ENCODE data around the gene ERAL1. TPM values are rescaled to one million over a fixed set of nuclear protein-coding genes. Genes with fewer than 3 reads are reported as not detected.

The ERAL1 gene
- total and polyA plus RNA-seq, 2 of the 4 experiments (the other 2 are of a cell fraction) = 34.1 to 62.3 TPM

DNA sequence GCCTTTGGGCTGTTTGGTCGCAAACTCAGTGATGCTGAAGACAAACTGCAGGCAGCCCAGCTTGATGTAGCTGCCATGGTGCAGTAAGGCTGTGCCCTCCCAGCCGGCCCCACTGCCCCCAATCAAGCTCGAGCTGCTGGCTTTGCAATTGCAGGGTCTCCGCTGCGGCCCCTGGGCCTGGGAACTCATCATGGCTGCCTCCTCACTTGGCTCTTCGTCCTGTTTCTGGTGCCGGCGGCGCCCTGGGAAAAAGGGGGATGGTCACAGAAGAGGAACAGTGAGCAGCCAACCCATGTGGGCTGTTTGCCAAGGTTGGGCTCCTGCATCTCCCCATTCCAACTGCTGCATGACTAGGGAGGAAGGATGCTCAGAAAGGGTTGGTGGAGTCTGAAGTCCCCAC lies 51.5 kb downstream of the ERAL1 start:
- Histone ChIP-seq H3K27me3 (ENCODE audit: control insufficient read depth, insufficient read depth, low read length) (no peaks in the 10 kb centered on the region), H2BK120ac (ENCODE audit: low read depth, low read length) (no peak overlapping the region), H2AFZ (replicated peaks; ENCODE audit: low read length, poor library complexity) (no peak overlapping the region), H3K4me1 (ENCODE audit: control insufficient read depth, insufficient read depth, low read length) (peaks cover 20% of the 10 kb centered on the region), H2BK5ac (ENCODE audit: low read depth, low read length, poor library complexity, severe bottlenecking) (no peak overlapping the region), H3K4me2 (ENCODE audit: low read depth, low read length) (no peak overlapping the region), H2AK5ac (ENCODE audit: low read depth, low read length) (no peak overlapping the region), H2BK15ac (ENCODE audit: low read depth, low read length) (no peak overlapping the region), H3K27ac (ENCODE audit: insufficient read depth, low read length) (no peak overlapping the region), H4K20me1 (ENCODE audit: insufficient read depth, low read length) (peaks cover 41% of the 10 kb centered on the region; the same call in 1 of the 2 replicates), H3K9me1 (ENCODE audit: insufficient read depth, low read length) (peaks cover 13% of the 10 kb centered on the region), H3K36me3 (ENCODE audit: control insufficient read depth, insufficient read depth, low read length) (peaks cover 45% of the 10 kb centered on the region), H4K8ac (ENCODE audit: low read depth in 2 of 2, low read length in 2 of 2) (no peak overlapping the region), H2BK20ac (ENCODE audit: low read depth, low read length) (no peak overlapping the region), H3K14ac (replicated peaks; ENCODE audit: low read depth, low read length) (no peak overlapping the region), H3K9me3 (ENCODE audit: control insufficient read depth, insufficient read depth, low read length) (no peaks in the 10 kb centered on the region), H3K9ac (ENCODE audit: low read depth, low read length) (no peak overlapping the region), H3K4ac (ENCODE audit: low read depth, low read length) (no peak overlapping the region), H3K56ac (ENCODE audit: extremely low read depth, insufficient read depth, low read length) (no peak overlapping the region), H3K4me3 (ENCODE audit: insufficient read depth, low read depth, low read length) (no peak overlapping the region), H4K5ac (ENCODE audit: low read depth, low read length) (no peak overlapping the region), H2AK9ac (replicated peaks; ENCODE audit: low read depth, low read length, poor library complexity) (no peak overlapping the region), H3K79me1 (ENCODE audit: low read depth in 1 of 2, low read length in 2 of 2) (peaks cover 10 to 45% of the 10 kb centered on the region in 2 experiments; a peak in 3 of 4 replicates), H4K91ac (ENCODE audit: insufficient read depth, low read depth, low read length) (no peak overlapping the region), H3K23ac (ENCODE audit: low read depth, low read length) (no peak overlapping the region), H3K18ac (ENCODE audit: low read depth, low read length) (no peak overlapping the region)
- CTCF ChIA-PET = no interaction called here
- ATAC-seq (ENCODE audit: low read depth) = no peak
- DNase-seq = no peak
- WGBS, 2 experiments (ENCODE audit: extremely low coverage in 2 of 2, insufficient read length in 1 of 2) = 85% methylated on average over 2 of the region's 9 CpGs; no CpG with 5 or more reads in 1 of the 2 experiments
- intact Hi-C loops (cut with micrococcal nuclease) (loop anchor here (5.0 kb wide), 1 partner anchor 41 kb away; no protein-coding TSS in a partner anchor), in situ Hi-C loops (cut with MboI; ENCODE audit: low sequenced_read_pairs) (no loop called here), dilution Hi-C loops (cut with HindIII; ENCODE audit: low sequenced_read_pairs, unreplicated experiment) (no loop called here)
- no TSS peak for BruUV-seq (replicated peaks)
- POLR2A ChIA-PET (ENCODE audit: unreplicated experiment) = no interaction called here
- TF ChIP-seq RAD21 (IDR thresholded peaks at IDR 0.05; ENCODE audit: low read length) = no peak
- TF ChIP-seq, protein P1, sequence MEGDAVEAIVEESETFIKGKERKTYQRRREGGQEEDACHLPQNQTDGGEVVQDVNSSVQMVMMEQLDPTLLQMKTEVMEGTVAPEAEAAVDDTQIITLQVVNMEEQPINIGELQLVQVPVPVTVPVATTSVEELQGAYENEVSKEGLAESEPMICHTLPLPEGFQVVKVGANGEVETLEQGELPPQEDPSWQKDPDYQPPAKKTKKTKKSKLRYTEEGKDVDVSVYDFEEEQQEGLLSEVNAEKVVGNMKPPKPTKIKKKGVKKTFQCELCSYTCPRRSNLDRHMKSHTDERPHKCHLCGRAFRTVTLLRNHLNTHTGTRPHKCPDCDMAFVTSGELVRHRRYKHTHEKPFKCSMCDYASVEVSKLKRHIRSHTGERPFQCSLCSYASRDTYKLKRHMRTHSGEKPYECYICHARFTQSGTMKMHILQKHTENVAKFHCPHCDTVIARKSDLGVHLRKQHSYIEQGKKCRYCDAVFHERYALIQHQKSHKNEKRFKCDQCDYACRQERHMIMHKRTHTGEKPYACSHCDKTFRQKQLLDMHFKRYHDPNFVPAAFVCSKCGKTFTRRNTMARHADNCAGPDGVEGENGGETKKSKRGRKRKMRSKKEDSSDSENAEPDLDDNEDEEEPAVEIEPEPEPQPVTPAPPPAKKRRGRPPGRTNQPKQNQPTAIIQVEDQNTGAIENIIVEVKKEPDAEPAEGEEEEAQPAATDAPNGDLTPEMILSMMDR (conservative IDR thresholded peaks at IDR 0.05; ENCODE audit: low read depth, low read length) = no peak
- TF ChIP-seq CHD1 (IDR thresholded peaks at IDR 0.05; ENCODE audit: low read depth, low read length) = no peak
- TF ChIP-seq SMC3 (IDR thresholded peaks at IDR 0.05; ENCODE audit: low read depth, low read length) = no peak
- TF ChIP-seq FOS (IDR thresholded peaks at IDR 0.05; ENCODE audit: low read depth, low read length) = no peak
- TF ChIP-seq, protein P2, sequence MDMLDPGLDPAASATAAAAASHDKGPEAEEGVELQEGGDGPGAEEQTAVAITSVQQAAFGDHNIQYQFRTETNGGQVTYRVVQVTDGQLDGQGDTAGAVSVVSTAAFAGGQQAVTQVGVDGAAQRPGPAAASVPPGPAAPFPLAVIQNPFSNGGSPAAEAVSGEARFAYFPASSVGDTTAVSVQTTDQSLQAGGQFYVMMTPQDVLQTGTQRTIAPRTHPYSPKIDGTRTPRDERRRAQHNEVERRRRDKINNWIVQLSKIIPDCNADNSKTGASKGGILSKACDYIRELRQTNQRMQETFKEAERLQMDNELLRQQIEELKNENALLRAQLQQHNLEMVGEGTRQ (IDR thresholded peaks at IDR 0.05; ENCODE audit: low read depth, low read length) = no peak
- no peak for TF ChIP-seq CEBPB (IDR thresholded peaks at IDR 0.05; ENCODE audit: low read depth, low read length)
- TF ChIP-seq BHLHE40 (IDR thresholded peaks at IDR 0.05; ENCODE audit: low read depth, low read length) = no peak
- TF ChIP-seq RCOR1 (IDR thresholded peaks at IDR 0.05; ENCODE audit: insufficient replicate concordance, low read length) = no peak
- TF ChIP-seq, protein P3, sequence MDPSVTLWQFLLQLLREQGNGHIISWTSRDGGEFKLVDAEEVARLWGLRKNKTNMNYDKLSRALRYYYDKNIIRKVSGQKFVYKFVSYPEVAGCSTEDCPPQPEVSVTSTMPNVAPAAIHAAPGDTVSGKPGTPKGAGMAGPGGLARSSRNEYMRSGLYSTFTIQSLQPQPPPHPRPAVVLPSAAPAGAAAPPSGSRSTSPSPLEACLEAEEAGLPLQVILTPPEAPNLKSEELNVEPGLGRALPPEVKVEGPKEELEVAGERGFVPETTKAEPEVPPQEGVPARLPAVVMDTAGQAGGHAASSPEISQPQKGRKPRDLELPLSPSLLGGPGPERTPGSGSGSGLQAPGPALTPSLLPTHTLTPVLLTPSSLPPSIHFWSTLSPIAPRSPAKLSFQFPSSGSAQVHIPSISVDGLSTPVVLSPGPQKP (IDR thresholded peaks at IDR 0.05; ENCODE audit: borderline replicate concordance, low read depth, low read length) = no peak
